H1 (cell line): Measurements from ENCODE around the gene SH2D5. TPM values are rescaled to one million over a fixed set of nuclear protein-coding genes. Genes with fewer than 3 reads are reported as not detected.

Source experiments
- CHD7 ChIP-seq: fragments of 300-600 bp; sonication (generic); IDR thresholded peaks from 2 replicates; pipeline ENCODE4 v1.7.1; 2012; ENCODE audit warnings: low read length, moderate library complexity, mild to moderate bottlenecking, inconsistent platforms; ENCODE audit not compliant: insufficient replicate concordance
- polyA plus RNA-seq, 7 experiments: library from polyadenylated mRNA; depleted of rRNA in 3 of 7; stranded (reverse) in 5 of 7; unstranded in 2 of 7; fragments of >200 nt in 5 of 7; fragments of 200-250 nt in 2 of 7; gene quantifications; 1 replicate in 5 of 7; 2 replicates in 1 of 7; 4 replicates in 1 of 7; pipeline versions ENCODE4 v1.2.1 to v1.2.3, GENCODE V29; 2011 to 2013; ENCODE audit warnings: missing spikeins in 2 of 7, mixed read lengths in 2 of 7
- total RNA-seq: library from RNA; stranded (reverse); fragmentation: NEBNext Ultra II Directional; extraction: Animal tissue kit (Norgen Biotek cat#: 25700); gene quantifications from 2 replicates; pipeline ENCODE4 v1.2.1, GENCODE V29; 2021

Gene SH2D5
- total and polyA plus RNA-seq, 2 of the 8 experiments (the other 6 are each of a cell fraction or from before 2014, with no cell fraction given), result 13.2 to 18.4 TPM

GRCh38 chr1:20702416-20702815 lies 30.1 kb downstream of the SH2D5 start (continued):
- no peak for TF ChIP-seq CHD7
